SU-DHL-6 (cell line): Measurements from ENCODE around the gene CCDC126.

ENCODE experiments used
- CTCF ChIP-seq: fragments of 200-600 bp; sonication (generic); IDR thresholded peaks from one replicate; pipeline ENCODE4 v1.5.1; 2017; ENCODE audit warnings: antibody characterized with exemption, mild to moderate bottlenecking, low read length, moderate library complexity; ENCODE audit not compliant: insufficient read depth, poor library complexity, severe bottlenecking
- EZH2phosphoT487 ChIP-seq: fragments of 200-600 bp; sonication (generic), shearing (Covaris generic); conservative IDR thresholded peaks from 2 replicates; pipeline ENCODE4 v1.6.1; 2018; ENCODE audit warnings: mild to moderate bottlenecking, antibody characterized with exemption, low read length, moderate library complexity, mixed read lengths

- TF ChIP-seq CTCF (no peak), EZH2phosphoT487 (no peak)
Observed at GRCh38 chr7:23598296-23598695, 1.1 kb downstream of the CCDC126 start.
